GM08714 (cell line): Measurements from ENCODE around the gene EBF4.

Source experiments
- H3K4me3 ChIP-seq: fragments of 200-500 bp; sonication (Bioruptor generic); 2 replicates; pipeline ENCODE4 v1.5.1; 2014; ENCODE audit warnings: mild to moderate bottlenecking, low read length, inconsistent platforms
- ZNF274 ChIP-seq: IDR thresholded peaks from 2 replicates; pipeline ENCODE4 v1.6.1; 2012; ENCODE audit warnings: mild to moderate bottlenecking, low read depth, low read length

EBF4 gene

DNA sequence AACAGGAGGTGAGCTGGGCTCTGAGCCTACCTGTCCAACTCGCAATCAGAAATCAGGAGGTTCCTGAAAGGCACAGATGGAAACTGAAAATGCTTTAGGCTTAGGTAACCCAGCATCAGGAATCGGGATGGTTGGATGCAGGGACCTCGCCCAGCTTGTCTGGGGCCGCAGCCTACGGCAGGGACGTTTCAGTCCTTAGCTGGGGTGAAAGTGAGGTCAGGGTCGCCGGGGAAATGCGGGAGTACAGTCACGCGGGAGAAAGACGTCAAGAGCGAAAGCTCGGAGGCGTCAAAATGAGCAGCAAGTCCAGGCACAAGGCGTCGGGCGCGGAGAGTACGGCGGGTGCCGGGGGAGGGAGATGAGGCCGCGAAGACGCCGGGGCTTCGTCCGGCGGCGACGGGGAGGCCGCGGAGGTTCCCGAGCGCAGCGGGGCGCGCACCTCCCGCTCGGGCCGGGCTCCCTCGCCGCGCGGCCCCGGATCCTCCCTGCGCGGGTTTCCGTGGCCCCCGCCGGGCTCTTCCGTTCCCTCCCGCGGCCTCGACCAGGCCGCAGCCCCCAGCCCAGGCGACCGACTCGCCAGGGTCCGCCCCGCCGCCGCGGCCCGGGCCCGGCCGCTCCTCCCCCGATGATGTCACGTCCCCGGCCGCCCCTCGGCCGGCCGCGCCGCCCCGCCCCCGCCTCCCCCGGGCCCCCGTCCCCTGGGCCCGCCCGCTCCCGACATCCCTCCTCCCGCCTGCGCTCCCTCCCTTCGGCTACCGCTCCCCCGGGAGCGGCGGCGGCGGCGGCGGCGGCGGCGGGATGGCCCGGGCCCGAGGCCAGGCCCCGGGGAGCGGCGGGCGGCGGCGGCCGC lies at the start of gene EBF4:
Gene EBF4, plus strand, starts transcription at position 745 of the 850 bp plus-strand sequence. CDS start 866 bp downstream, outside the sequence.
- peak within 1 kb of the TSS; percentile 11; the same call in 1 of the 2 replicates for H3K4me3 ChIP-seq
- TF ChIP-seq ZNF274 = no peak

GRCh38 chr20:2643708-2644107 lies 48.9 kb upstream of the EBF4 start:
- no peak overlapping the region for H3K4me3 ChIP-seq

DNA sequence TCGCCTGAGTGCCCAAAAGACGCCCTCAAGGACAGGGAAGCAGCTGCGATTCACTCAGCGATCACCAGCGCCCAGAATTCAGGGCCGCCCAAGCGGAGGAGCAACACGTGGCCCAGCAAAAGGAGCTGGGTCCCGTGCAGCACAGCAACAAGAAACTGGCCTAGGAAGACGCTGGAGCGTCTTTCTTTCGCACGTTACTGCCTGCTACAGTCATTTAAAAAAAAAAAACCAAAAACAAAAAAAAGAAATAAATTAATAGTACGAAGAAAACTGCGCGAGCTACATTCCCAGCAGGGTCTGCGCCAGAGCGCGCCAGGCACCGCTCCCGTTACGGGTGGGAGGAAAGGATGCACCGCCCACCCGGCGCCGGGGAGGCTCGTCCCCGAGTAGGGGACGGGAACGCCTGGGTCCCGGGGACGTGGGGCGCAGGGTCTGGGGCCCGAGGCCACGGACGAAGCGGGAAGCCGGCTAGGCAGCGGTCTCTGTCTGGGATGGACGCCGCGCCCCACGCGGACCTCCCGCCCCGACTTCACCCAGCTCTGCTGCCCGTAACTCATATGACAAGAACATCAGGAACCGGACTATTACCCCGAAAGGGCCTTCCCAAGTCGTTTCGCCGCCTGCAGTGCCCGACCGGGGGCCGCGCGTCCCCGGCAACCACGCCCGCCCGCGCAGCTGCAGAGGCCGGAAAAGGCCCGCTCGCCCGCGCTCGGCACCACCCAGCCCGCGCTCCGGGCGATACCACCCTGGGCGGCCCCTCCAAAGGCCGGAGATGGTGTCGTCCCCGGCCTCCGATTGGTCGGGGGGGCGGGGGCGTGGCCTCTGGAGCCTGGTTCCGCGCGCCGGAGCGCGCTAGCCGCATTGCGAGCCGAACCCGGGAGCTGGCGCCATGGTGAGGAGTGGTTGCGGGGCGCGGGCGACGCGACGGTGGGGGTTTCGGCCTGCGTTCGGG lies 40.5 kb upstream of the EBF4 start, which contains the start of gene NOP56:
Gene NOP56, plus strand, starts transcription at position 861 of the 952 bp plus-strand sequence. Its CDS starts 29 bp downstream, at position 890.
- TF ChIP-seq ZNF274 = no peak
- peak within 1 kb of the TSS; percentile 94 for H3K4me3 ChIP-seq

More at GRCh38 chr20:2643708-2644107, 48.9 kb upstream of the EBF4 start:
- no peak for TF ChIP-seq ZNF274

DNA sequence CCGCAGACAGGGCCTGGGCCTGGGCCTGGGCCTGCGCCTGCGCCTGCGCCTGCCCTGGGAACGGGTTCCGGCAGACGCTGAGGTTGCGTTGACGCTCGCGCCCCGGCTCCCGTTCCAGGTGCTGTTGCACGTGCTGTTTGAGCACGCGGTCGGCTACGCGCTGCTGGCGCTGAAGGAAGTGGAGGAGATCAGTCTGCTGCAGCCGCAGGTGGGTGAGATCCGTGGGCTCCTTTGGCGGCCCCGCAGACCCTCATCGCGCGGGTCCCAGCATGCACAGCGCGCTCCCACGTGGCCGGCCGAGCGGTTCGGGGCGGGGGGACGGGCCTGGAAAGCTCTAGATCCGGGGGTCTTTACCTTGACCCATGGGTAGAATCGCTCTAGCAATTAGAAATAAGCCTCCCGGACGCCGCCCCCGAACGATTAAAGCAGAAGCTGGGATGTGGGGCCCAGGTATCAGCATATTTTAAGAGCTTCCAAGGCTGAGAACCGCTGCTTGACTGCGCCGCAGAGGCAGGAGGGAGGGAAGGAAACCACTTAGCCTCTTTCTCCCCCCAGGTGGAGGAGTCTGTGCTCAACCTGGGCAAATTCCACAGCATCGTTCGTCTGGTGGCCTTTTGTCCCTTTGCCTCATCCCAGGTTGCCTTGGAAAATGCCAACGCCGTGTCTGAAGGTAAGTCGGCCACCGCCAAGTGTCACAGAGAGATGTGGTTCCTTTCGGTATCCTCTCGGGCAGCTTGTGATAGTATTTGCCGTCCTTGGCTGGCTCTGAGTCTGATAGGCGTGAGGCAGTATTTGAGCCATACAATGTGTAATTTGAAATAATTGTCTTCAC lies 39.6 kb upstream of the EBF4 start:
- TF ChIP-seq ZNF274 = no peak
- peak overlapping the region; percentile 88 for H3K4me3 ChIP-seq

DNA sequence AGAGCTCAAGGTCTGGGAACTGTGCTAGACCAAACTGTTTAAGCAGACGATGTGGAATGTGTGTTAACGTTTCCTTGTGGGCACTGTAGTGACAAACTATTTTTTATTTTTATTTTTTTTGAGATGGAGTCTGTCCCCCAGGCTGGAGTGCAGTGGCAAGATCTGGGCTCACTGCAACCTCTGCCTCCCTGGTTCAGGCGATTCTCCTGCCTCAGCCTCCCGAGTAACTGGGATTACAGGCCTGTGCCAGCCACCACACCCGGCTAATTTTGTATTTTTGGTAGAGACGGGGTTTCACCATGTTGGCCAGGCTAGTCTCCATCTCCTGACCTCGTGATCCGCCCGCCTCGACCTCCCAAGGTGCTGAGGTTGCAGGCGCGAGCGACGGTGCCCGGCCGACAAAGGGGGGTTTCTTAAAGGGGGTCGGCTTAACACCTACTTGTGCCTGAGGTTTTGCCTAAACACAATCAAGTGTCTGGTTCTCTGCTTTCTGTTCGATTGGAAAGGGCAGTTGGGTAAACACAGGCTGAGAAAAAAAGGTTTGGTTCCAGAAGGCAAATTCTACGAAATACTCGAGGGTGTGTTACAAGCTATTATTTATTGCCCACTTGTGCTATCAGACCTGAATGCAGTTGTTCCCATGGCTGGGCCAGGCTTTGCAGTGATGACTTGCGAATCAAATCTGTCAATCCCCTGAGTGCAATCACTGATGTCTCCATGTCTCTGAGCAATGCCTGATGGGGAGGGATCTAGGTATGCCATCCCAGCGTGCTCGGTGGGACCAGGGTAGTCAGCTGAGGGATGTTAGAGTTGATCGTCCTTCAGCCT lies 38.8 kb upstream of the EBF4 start:
- H3K4me3 ChIP-seq = peak overlapping the region; percentile 88

DNA sequence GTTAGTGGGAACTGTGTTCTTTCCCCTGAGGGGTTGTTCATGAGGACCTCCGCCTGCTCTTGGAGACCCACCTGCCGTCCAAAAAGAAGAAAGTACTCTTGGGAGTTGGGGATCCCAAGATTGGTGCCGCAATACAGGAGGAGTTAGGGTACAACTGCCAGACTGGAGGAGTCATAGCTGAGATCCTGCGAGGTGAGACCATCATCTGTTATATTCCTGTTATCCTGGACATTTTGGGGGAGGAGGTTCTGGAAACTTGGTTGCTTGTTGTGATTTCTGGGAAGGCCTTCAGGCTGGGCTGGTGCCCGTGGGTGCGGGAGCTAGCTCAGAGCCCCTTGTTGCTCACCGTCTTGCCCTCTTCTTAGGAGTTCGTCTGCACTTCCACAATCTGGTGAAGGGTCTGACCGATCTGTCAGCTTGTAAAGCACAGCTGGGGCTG lies 38.2 kb upstream of the EBF4 start:
- peak overlapping the region; percentile 88 for H3K4me3 ChIP-seq
- TF ChIP-seq ZNF274 = no peak

More for the DNA sequence above, 38.8 kb upstream of the EBF4 start:
- TF ChIP-seq ZNF274 = no peak

GRCh38 chr20:2654831-2655230 lies 37.7 kb upstream of the EBF4 start:
- H3K4me3 ChIP-seq = peak overlapping the region; percentile 88; the same call in 1 of the 2 replicates
- TF ChIP-seq ZNF274 = no peak

GRCh38 chr20:2655331-2656116 lies 37.1 kb upstream of the EBF4 start:
- no peak overlapping the region; the same call in 1 of the 2 replicates for H3K4me3 ChIP-seq
- no peak for TF ChIP-seq ZNF274

GRCh38 chr20:2656471-2657117 lies 36.0 kb upstream of the EBF4 start:
- no peak overlapping the region for H3K4me3 ChIP-seq
- no peak for TF ChIP-seq ZNF274

DNA sequence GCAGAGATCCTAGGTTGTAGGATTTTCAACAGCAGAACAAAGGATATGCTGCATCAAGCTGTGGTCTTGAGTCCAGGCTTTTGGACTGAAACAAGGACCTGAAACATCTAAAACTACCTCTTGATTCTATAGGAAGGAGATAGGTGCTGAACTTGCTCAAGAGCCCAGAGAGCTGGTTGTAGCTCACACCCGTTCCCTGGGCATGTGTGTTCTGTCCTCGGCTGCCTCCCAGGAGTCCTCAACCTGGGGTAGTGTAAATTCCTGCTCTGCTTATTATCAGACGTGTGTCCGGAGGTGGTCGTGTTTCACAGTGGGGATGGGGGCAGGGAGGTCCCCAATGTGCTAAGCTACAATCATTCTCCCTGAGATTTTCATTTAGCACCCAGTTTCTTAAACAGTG lies 35.3 kb upstream of the EBF4 start:
- no peak overlapping the region for H3K4me3 ChIP-seq
- TF ChIP-seq ZNF274 = no peak

GRCh38 chr20:2657674-2658073 lies 34.9 kb upstream of the EBF4 start:
- no peak for TF ChIP-seq ZNF274
- no peak overlapping the region for H3K4me3 ChIP-seq
